ENCODE data around the gene PARD6B. TPM values are rescaled to one million over a fixed set of nuclear protein-coding genes. Genes with fewer than 3 reads are reported as not detected.
A peak's percentile ranks its signal among the peaks of the same experiment; 100 is the strongest.
"Not testable (repeated sequence)": the region's sequence is repeated elsewhere in the genome, so short reads cannot be mapped to it uniquely, and the experiment has no call there.

PARD6B gene
- total and polyA plus RNA-seq, 3 experiments from 2014 or later: 0.72 to 5.6 (median 5.5) TPM

GRCh38 chr20:50763550-50764458 is 32.4 kb downstream of the PARD6B start:
- H3K9me3 ChIP-seq (ENCODE audit: low read length); H3K36me3 Mint-ChIP-seq; H3K4me1 ChIP-seq (ENCODE audit: insufficient read depth, low read length); H3K36me3 ChIP-seq (ENCODE audit: insufficient read depth, low read length); H3K4me3 ChIP-seq (ENCODE audit: low read length); H3K9me3 Mint-ChIP-seq; H3K27ac ChIP-seq (ENCODE audit: low read depth, low read length); H3K27ac Mint-ChIP-seq; DNase-seq; POLR2A ChIA-PET; H3K27me3 ChIP-seq (ENCODE audit: insufficient read depth, low read length, poor library complexity, severe bottlenecking); CTCF ChIA-PET; H3K4me1 Mint-ChIP-seq: not testable (repeated sequence)
- Mint-ChIP-seq H3K27me3 (peaks cover 12 to 19% of the 10 kb centered on the region in 2 donors), H3K4me3 (peak overlapping the region in 1 of 7 donors; percentile 51)

DNA sequence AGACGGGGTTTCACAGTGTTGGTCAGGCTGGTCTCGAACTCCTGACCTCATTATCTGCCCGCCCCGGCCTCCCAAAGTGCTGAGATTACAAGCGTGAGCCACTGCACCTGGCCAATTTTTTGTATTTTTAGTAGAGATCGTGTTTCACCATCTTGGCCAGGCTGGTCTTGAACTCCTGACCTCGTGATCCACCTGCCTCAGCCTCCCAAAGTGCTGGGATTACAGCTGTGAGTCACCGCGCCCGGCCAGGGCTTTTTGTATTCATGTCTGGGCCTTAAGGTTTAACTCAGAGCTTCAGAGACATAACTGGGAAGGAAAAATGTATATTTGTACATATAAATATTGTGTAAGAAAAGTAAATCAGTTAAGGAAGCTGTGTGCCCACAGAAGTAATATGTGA is 33.9 kb downstream of the PARD6B start:
- CTCF ChIA-PET: interaction anchor here (0.7 to 1.9 kb wide), 2 partner anchors 29 to 216 kb away, joined by 3 to 4 read pairs; partner anchors contain the start of gene BCAS4
- H3K27me3 ChIP-seq (ENCODE audit: insufficient read depth, low read length, poor library complexity, severe bottlenecking); H3K36me3 Mint-ChIP-seq; H3K9me3 Mint-ChIP-seq; H3K4me1 Mint-ChIP-seq; H3K4me3 ChIP-seq (ENCODE audit: low read length); H3K9me3 ChIP-seq (ENCODE audit: low read length); DNase-seq; H3K27ac ChIP-seq (ENCODE audit: low read depth, low read length); H3K4me1 ChIP-seq (ENCODE audit: insufficient read depth, low read length); POLR2A ChIA-PET; H3K36me3 ChIP-seq (ENCODE audit: insufficient read depth, low read length); H3K27ac Mint-ChIP-seq: not testable (repeated sequence)
- peaks cover 12 to 19% of the 10 kb centered on the region in 2 donors for H3K27me3 Mint-ChIP-seq
- peak overlapping the region in 1 of 7 donors; percentile 18 for H3K4me3 Mint-ChIP-seq

DNA sequence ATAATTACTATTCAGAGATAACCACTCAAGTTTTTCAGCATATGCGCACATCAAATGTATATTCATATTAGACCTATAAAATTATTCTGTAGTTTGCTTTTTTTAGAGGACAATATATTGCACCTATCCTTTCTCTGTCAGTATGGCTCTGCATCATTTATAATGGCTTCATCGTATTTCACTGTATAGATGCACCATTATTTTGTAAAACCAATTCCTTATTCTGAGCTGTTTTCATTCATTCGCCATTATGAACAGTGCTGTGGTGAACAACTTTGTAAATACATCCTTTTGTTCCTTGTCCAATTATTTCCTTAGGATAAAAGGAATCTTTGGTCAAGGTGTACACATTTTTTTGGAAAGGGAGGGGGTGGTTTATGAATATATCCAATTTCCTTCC is 34.3 kb downstream of the PARD6B start:
- Histone ChIP-seq H3K4me1 (ENCODE audit: insufficient read depth, low read length) (no peaks in the 10 kb centered on the region), H3K27ac (ENCODE audit: low read depth, low read length) (no peak overlapping the region), H3K4me3 (ENCODE audit: low read length) (no peak overlapping the region), H3K36me3 (ENCODE audit: insufficient read depth, low read length) (no peaks in the 10 kb centered on the region), H3K27me3 (ENCODE audit: insufficient read depth, low read length, poor library complexity, severe bottlenecking) (no peaks in the 10 kb centered on the region), H3K9me3 (ENCODE audit: low read length) (no peaks in the 10 kb centered on the region)
- Mint-ChIP-seq H3K9me3 (no peaks in the 10 kb centered on the region), H3K27ac (no peak overlapping the region), H3K4me3 (no peak overlapping the region), H3K4me1 (no peaks in the 10 kb centered on the region), H3K27me3 (peaks cover 12 to 19% of the 10 kb centered on the region in 2 donors), H3K36me3 (no peaks in the 10 kb centered on the region)
- CTCF ChIA-PET: interaction anchor here (1.9 kb wide), 1 partner anchor 29 kb away, joined by 4 read pairs; the partner anchor contains the start of gene BCAS4
- no peak for DNase-seq
- POLR2A ChIA-PET: no interaction called here

- H3K4me1 Mint-ChIP-seq; H3K27ac ChIP-seq (ENCODE audit: low read depth, low read length); H3K9me3 Mint-ChIP-seq; H3K4me3 ChIP-seq (ENCODE audit: low read length); H3K36me3 ChIP-seq (ENCODE audit: insufficient read depth, low read length); H3K4me3 Mint-ChIP-seq; H3K4me1 ChIP-seq (ENCODE audit: insufficient read depth, low read length); H3K27me3 ChIP-seq (ENCODE audit: insufficient read depth, low read length, poor library complexity, severe bottlenecking); DNase-seq; CTCF ChIA-PET; H3K36me3 Mint-ChIP-seq; H3K9me3 ChIP-seq (ENCODE audit: low read length); POLR2A ChIA-PET: not testable (repeated sequence)
- Mint-ChIP-seq H3K27me3 (peaks cover 12 to 19% of the 10 kb centered on the region in 2 donors), H3K27ac (peak overlapping the region in 1 of 8 donors; percentile 34)
Observed at GRCh38 chr20:50766955-50767809, 35.8 kb downstream of the PARD6B start.

DNA sequence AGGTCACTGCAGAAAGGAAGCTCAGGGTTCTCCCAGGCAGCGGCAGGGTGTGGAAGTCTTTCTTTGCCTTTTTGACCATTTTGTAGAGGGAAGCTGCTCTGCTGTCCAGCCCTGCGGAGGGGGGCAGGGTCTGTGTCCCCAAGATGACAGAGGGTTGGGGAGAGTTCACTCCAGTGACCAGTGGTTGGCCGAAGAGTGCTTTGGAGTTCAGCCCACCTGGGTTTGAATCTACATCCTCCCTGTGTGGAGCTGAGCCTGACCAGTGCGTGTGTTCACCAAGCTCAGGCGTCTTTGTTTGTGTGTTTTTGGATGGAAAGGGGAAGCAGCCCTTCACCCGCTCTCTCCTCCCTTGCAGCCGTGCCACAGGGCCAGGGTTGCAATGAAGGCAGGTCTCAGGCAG is 37.6 kb downstream of the PARD6B start:
- CTCF ChIA-PET: interaction anchor here (0.6 kb wide), 1 partner anchor 251 kb away, joined by 4 read pairs; no protein-coding TSS in a partner anchor
- H3K4me3 ChIP-seq (ENCODE audit: low read length); H3K36me3 Mint-ChIP-seq; POLR2A ChIA-PET; H3K9me3 ChIP-seq (ENCODE audit: low read length); H3K9me3 Mint-ChIP-seq; H3K27ac ChIP-seq (ENCODE audit: low read depth, low read length); H3K4me1 ChIP-seq (ENCODE audit: insufficient read depth, low read length); DNase-seq; H3K4me1 Mint-ChIP-seq; H3K4me3 Mint-ChIP-seq; H3K36me3 ChIP-seq (ENCODE audit: insufficient read depth, low read length); H3K27ac Mint-ChIP-seq; H3K27me3 ChIP-seq (ENCODE audit: insufficient read depth, low read length, poor library complexity, severe bottlenecking): not testable (repeated sequence)
- H3K27me3 Mint-ChIP-seq: peaks cover 14 to 19% of the 10 kb centered on the region in 2 donors

DNA sequence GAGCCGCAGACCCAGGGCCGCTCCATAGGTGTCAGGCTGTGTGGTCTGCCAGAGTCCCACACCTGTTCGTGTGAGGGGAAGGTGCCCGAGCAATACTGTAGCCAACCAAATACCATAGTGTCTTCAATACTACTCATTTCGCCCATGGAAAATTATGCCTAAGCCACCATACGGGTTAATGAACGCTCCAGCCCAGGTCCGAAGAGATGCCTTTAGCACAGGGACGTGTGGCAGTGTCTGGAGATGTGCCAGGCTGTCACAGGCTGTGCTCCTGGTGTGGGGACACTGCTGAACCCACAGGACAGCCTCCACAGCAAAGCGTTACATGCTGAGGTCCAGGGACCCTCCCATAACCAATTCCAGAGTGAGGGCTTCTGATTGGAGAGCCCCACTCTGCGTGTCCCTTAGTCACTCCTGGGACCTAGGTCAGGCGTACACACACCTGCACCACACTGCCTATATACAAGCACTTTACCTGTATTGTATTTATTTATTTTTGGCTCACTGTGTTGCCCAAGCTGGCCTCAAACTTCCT is 38.2 kb downstream of the PARD6B start:
- CTCF ChIA-PET; POLR2A ChIA-PET; H3K9me3 ChIP-seq (ENCODE audit: low read length); DNase-seq; H3K4me3 ChIP-seq (ENCODE audit: low read length); H3K36me3 Mint-ChIP-seq; H3K27ac Mint-ChIP-seq; H3K4me1 ChIP-seq (ENCODE audit: insufficient read depth, low read length); H3K4me1 Mint-ChIP-seq; H3K4me3 Mint-ChIP-seq; H3K9me3 Mint-ChIP-seq; H3K27ac ChIP-seq (ENCODE audit: low read depth, low read length); H3K27me3 ChIP-seq (ENCODE audit: insufficient read depth, low read length, poor library complexity, severe bottlenecking); H3K36me3 ChIP-seq (ENCODE audit: insufficient read depth, low read length): not testable (repeated sequence)
- H3K27me3 Mint-ChIP-seq: peaks cover 14 to 17% of the 10 kb centered on the region in 2 donors

GRCh38 chr20:50771419-50772080 is 40.2 kb downstream of the PARD6B start:
- H3K36me3 ChIP-seq (ENCODE audit: insufficient read depth, low read length); CTCF ChIA-PET; H3K27ac ChIP-seq (ENCODE audit: low read depth, low read length); H3K27me3 ChIP-seq (ENCODE audit: insufficient read depth, low read length, poor library complexity, severe bottlenecking); H3K4me3 Mint-ChIP-seq; H3K9me3 Mint-ChIP-seq; POLR2A ChIA-PET; H3K4me3 ChIP-seq (ENCODE audit: low read length); H3K4me1 Mint-ChIP-seq; H3K9me3 ChIP-seq (ENCODE audit: low read length); H3K4me1 ChIP-seq (ENCODE audit: insufficient read depth, low read length); H3K36me3 Mint-ChIP-seq; DNase-seq; H3K27ac Mint-ChIP-seq: not testable (repeated sequence)
- peaks cover 11 to 14% of the 10 kb centered on the region in 2 donors for H3K27me3 Mint-ChIP-seq
